ENCODE data around the gene IL17RA. TPM values are rescaled to one million over a fixed set of nuclear protein-coding genes. Genes with fewer than 3 reads are reported as not detected.
A peak's percentile ranks its signal among the peaks of the same experiment; 100 is the strongest.

The IL17RA gene
- total RNA-seq, 1 donor from 2014 or later = 6.0 TPM

- intact Hi-C loops (cut with DNase I) = no loop called here
Measured at GRCh38 chr22:17102297-17102667, 17.5 kb downstream of the IL17RA start.

GRCh38 chr22:17103351-17103750, 18.6 kb downstream of the IL17RA start:
- intact Hi-C loops (cut with DNase I) = no loop called here
- DNase-seq (ENCODE audit: low spot score) = peak; percentile 17

More at GRCh38 chr22:17102297-17102667, 17.5 kb downstream of the IL17RA start:
- peak; percentile 54 for DNase-seq (ENCODE audit: low spot score)

DNA sequence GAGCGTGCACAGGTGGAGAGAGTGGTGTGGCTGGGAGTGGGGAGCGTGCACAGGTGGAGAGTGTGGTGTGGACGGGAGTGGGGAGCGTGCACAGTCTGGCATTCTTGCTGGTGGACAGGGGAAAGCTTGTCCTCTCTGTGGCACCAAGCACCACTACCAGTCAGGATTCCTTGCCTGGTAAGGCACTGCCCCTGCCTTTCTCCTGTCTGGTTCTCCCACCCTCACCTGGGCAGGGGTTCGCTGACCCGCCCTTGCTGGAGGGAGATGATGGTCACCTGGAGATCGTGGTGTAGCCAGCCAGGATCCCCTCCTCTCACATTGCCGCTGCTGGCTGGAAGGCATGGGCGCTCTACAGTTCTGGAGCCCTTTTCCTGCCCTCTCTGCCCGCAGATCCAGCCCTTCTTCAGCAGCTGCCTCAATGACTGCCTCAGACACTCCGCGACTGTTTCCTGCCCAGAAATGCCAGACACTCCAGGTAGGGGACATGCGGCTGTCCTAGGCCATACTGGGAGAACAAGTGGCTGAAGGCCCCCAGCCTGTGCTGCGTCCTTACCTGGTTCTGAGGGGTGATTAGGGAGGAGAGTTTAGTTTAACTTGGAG, 19.6 kb downstream of the IL17RA start:
- DNase-seq (ENCODE audit: low spot score) = peak; percentile 65
- intact Hi-C loops (cut with DNase I) = no loop called here

GRCh38 chr22:17105143-17106129, 20.6 kb downstream of the IL17RA start:
- DNase-seq (ENCODE audit: low spot score) = peak; percentile 59

DNA sequence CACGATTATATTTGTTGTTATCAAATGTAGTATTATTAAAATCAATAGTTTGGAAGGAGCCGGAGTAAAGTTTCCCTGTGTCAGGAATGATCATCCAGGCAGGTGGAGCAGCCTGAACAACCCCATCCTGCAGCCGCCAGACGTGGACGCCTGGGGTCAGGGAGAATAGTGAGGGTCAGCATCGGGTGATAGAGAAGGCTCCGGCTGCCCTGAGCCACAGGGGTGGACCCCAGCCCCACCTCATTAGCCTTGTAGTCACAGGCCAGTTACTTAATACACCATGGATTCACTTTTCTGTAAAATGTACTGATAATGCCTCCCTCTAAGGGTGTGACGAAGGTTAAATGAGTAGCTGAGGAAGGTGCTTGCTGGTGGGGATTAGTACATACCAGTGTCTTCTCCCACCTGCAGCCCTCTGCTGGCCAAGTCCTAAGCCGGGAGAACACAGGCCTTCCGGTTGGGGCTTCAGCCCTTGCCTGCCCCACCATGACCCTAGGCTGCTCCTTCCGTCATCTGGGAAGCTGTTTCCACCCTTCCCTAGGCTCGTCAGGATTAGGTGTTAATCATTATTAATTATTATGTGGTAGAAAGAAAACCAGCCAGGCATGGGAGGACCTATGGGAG, 21.5 kb downstream of the IL17RA start:
- DNase-seq (ENCODE audit: low spot score) = peak; percentile 80
- intact Hi-C loops (cut with DNase I) = no loop called here

More at GRCh38 chr22:17105143-17106129, 20.6 kb downstream of the IL17RA start:
- intact Hi-C loops (cut with DNase I) = no loop called here

- DNase-seq (ENCODE audit: low spot score) = peak; percentile 80
- intact Hi-C loops (cut with DNase I) = no loop called here
Measured at GRCh38 chr22:17106785-17107546, 22.2 kb downstream of the IL17RA start.

GRCh38 chr22:17107547-17107810, 22.7 kb downstream of the IL17RA start:
- intact Hi-C loops (cut with DNase I) = no loop called here
- DNase-seq (ENCODE audit: low spot score) = no peak

GRCh38 chr22:17108256-17109112, 23.7 kb downstream of the IL17RA start:
- intact Hi-C loops (cut with DNase I) = no loop called here
- peak; percentile 66 for DNase-seq (ENCODE audit: low spot score)

DNA sequence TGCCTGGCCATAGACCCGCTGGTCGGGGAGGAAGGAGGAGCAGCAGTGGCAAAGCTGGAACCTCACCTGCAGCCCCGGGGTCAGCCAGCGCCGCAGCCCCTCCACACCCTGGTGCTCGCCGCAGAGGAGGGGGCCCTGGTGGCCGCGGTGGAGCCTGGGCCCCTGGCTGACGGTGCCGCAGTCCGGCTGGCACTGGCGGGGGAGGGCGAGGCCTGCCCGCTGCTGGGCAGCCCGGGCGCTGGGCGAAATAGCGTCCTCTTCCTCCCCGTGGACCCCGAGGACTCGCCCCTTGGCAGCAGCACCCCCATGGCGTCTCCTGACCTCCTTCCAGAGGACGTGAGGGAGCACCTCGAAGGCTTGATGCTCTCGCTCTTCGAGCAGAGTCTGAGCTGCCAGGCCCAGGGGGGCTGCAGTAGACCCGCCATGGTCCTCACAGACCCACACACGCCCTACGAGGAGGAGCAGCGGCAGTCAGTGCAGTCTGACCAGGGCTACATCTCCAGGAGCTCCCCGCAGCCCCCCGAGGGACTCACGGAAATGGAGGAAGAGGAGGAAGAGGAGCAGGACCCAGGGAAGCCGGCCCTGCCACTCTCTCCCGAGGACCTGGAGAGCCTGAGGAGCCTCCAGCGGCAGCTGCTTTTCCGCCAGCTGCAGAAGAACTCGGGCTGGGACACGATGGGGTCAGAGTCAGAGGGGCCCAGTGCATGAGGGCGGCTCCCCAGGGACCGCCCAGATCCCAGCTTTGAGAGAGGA, 24.5 kb downstream of the IL17RA start:
- intact Hi-C loops (cut with DNase I) = no loop called here
- DNase-seq (ENCODE audit: low spot score) = peak; percentile 59

DNA sequence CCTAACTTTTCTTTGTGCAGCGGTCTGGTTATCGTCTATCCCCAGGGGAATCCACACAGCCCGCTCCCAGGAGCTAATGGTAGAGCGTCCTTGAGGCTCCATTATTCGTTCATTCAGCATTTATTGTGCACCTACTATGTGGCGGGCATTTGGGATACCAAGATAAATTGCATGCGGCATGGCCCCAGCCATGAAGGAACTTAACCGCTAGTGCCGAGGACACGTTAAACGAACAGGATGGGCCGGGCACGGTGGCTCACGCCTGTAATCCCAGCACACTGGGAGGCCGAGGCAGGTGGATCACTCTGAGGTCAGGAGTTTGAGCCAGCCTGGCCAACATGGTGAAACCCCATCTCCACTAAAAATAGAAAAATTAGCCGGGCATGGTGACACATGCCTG, 25.2 kb downstream of the IL17RA start:
- DNase-seq (ENCODE audit: low spot score) = peak; percentile 53
- intact Hi-C loops (cut with DNase I) = no loop called here

GRCh38 chr22:17110791-17111550, 26.2 kb downstream of the IL17RA start:
- peak; percentile 70 for DNase-seq (ENCODE audit: low spot score)
- intact Hi-C loops (cut with DNase I) = no loop called here

DNA sequence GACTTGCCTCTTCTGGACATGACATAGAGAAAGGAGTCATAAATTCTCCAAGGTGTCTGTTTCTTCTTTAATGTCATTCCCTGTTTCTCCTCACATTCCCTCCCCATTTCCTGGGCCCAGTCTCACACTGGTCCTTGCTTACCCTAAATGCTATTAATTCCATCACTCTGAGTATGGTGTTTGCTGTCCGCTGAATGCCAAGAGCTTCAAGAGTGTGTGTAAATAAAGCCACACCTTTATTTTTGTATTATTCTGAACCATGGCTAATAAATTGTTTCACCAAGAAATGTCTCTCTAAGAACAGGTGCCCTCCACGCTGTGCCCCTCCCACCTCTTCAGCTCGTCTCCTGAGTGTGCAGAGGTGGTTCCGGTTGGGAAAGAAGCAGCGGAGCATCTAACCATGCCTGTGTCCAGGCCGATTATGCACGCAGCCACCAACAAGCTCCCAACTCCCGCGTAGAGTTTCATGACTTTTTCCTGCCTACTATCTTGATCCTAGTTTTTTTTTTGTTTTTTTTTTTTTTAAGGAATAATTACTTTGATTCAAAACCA, 27.8 kb downstream of the IL17RA start:
- peak; percentile 58 for DNase-seq (ENCODE audit: low spot score)
- intact Hi-C loops (cut with DNase I) = no loop called here

- intact Hi-C loops (cut with DNase I) = no loop called here
- peak; percentile 38 for DNase-seq (ENCODE audit: low spot score)
Measured at GRCh38 chr22:17113600-17113999, 28.8 kb downstream of the IL17RA start.

GRCh38 chr22:17114173-17114897, 29.5 kb downstream of the IL17RA start:
- intact Hi-C loops (cut with DNase I) = no loop called here
- peak; percentile 64 for DNase-seq (ENCODE audit: low spot score)

DNA sequence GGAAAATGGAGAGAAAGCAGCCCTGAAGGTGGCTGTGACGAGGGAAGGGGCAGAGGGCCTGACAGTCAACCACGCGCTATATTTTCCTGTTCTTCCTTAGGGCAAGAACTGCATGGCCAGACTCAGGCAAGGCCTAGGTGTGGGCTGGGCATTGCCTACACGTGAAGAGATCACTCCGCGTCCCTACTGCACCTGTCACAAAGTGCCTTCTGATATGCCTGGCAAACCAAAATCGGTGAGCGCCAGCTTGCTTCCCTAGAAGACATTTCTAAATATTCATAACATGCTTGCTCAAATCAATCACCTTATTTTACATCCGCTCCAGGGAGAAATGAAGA, 30.1 kb downstream of the IL17RA start:
- DNase-seq (ENCODE audit: low spot score) = no peak
- intact Hi-C loops (cut with DNase I) = no loop called here

DNA sequence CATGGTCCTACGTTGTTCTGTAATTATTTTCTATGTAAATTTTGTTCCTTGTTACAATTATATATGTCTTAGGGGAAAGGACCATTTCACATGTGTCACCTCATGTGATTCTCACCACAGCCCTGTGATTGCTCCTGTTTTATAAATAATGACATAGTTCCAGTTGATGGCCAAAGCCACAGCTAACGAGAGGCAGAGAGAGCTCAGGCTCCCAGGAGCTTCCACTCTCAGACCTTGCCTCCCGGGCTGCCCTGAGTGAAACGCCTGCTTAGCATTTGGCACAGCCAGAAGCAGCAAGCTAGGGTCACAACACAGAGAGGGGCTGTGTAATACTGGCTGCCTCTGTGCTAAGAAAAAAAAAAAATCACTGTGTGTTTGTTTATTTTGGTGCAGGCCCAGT, 30.4 kb downstream of the IL17RA start:
- intact Hi-C loops (cut with DNase I) = no loop called here
- DNase-seq (ENCODE audit: low spot score) = peak; percentile 24

All from cardiac septum (tissue), 1 donor.